GM12891 (cell line): Measurements from ENCODE around the gene ASXL1.

Source experiments
- POLR2A ChIP-seq: IDR thresholded peaks from 2 replicates; pipeline ENCODE4 v1.6.1; 2011; ENCODE audit warnings: low read depth, low read length, control low read depth
- POU2F2 ChIP-seq: IDR thresholded peaks from 2 replicates; pipeline ENCODE4 v1.6.1; 2011; ENCODE audit warnings: low read depth, mild to moderate bottlenecking, control low read depth, low read length, moderate library complexity
- TAF1 ChIP-seq: IDR thresholded peaks from 2 replicates; pipeline ENCODE4 v1.6.1; 2011; ENCODE audit warnings: low read depth, low read length, control low read depth

DNA sequence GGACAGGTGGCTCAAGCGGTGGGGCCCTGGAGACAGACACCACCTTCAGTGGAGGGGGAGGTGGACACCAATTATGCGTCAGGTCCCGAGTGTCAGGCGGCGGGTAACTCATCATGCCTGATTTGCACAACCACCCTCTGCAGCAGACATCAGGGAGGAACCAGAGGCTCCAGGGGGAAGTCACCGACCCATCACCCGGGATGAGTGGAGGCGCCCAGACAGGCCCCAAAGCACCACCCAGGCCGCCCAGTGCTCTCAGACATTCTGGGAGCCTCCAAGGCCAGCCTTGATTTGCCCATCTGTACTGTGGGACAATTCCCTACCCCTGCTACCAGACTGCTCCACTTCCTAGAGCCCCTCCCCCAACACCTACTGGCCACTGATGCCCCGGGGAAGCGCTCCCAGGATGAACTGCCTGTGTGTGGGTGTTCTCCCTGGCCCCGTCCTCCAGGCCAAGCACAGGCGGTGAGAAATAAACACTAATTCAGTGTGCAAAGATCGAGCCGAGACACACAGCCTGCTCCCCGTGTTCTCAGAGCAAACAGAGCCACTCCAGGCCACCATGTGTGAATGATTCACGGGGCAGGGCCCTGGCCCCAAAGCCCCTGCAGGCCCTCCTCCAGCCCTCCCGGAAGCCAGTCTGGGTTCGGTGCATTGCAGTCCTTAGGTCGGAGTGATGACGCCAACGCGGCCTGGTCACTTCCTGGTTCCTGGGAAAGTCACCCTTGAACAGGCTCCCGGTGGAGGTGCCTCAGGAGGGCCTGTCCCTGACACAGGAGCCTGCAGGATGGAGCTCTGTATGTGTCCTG is 107.2 kb downstream of the ASXL1 start:
- TF ChIP-seq POU2F2 (no peak), POLR2A (no peak), TAF1 (no peak)
